Measurements from ENCODE around the gene KLHL17. TPM values are rescaled to one million over a fixed set of nuclear protein-coding genes. Genes with fewer than 3 reads are reported as not detected.

The KLHL17 gene
- polyA plus RNA-seq, 1 donor (not counting 4 experiments of a cell fraction or from before 2014, with no cell fraction given), result 6.5 TPM

- no peaks in the 10 kb centered on the region for H3K9me1 ChIP-seq (ENCODE audit: control insufficient read depth, extremely low read depth, insufficient read depth, low read length)
- peaks cover 63% of the 10 kb centered on the region for H3K27me3 ChIP-seq (ENCODE audit: control insufficient read depth, extremely low read depth, insufficient read depth, low read length)
- no peak for DNase-seq (ENCODE audit: low read depth, low spot score)
- H2AFZ ChIP-seq (ENCODE audit: control insufficient read depth, low read length), result no peak overlapping the region
- peak overlapping the region; percentile 4 for H3K9ac ChIP-seq (ENCODE audit: control insufficient read depth, extremely low read depth, insufficient read depth, low read length)
- dilution Hi-C loops (cut with MboI; ENCODE audit: extremely low pct_ligation_motif_present, low sequenced_read_pairs), result no loop called here
- H3K27ac ChIP-seq (ENCODE audit: control insufficient read depth, insufficient read depth, low read length), result no peak overlapping the region
- no peak for FAIRE-seq
- H3K36me3 ChIP-seq (ENCODE audit: control insufficient read depth in 2 of 2, extremely low read depth in 1 of 2, insufficient read depth in 2 of 2, low read length in 2 of 2), result peaks cover 6 to 7% of the 10 kb centered on the region in 2 experiments
- H3K4me3 ChIP-seq (ENCODE audit: control insufficient read depth in 2 of 3, extremely low read depth in 1 of 3, insufficient read depth in 2 of 3, low read depth in 1 of 3, low read length in 3 of 3), result peak overlapping the region in 2 of 3 experiments; percentile 32 to 64
- peak overlapping the region; percentile 69 for H3K4me2 ChIP-seq (ENCODE audit: control insufficient read depth, extremely low read depth, insufficient read depth, low read depth, low read length)
- no peaks in the 10 kb centered on the region for H4K20me1 ChIP-seq (ENCODE audit: control insufficient read depth, extremely low read depth, insufficient read depth, low read length)
- peaks cover 11% of the 10 kb centered on the region for H3K4me1 ChIP-seq (ENCODE audit: control insufficient read depth, extremely low read depth, insufficient read depth, low read length)
- TF ChIP-seq EZH2 (IDR thresholded peaks at IDR 0.05; ENCODE audit: low read length) (peak; percentile 97), CTCF (optimal IDR thresholded peaks at IDR 0.05 in 1 of 3, IDR thresholded peaks at IDR 0.05 in 1 of 3, conservative IDR thresholded peaks at IDR 0.05 in 1 of 3; ENCODE audit: extremely low read depth in 1 of 3, insufficient read depth in 2 of 3, low read length in 3 of 3) (no peak)
- no peaks in the 10 kb centered on the region for H3K9me3 ChIP-seq (ENCODE audit: control insufficient read depth, low read depth, low read length)
- H3K79me2 ChIP-seq (ENCODE audit: control insufficient read depth, insufficient read depth, low read length), result no peaks in the 10 kb centered on the region
These were observed 19.3 kb upstream of the KLHL17 start for GRCh38 chr1:941015-941587.

DNA sequence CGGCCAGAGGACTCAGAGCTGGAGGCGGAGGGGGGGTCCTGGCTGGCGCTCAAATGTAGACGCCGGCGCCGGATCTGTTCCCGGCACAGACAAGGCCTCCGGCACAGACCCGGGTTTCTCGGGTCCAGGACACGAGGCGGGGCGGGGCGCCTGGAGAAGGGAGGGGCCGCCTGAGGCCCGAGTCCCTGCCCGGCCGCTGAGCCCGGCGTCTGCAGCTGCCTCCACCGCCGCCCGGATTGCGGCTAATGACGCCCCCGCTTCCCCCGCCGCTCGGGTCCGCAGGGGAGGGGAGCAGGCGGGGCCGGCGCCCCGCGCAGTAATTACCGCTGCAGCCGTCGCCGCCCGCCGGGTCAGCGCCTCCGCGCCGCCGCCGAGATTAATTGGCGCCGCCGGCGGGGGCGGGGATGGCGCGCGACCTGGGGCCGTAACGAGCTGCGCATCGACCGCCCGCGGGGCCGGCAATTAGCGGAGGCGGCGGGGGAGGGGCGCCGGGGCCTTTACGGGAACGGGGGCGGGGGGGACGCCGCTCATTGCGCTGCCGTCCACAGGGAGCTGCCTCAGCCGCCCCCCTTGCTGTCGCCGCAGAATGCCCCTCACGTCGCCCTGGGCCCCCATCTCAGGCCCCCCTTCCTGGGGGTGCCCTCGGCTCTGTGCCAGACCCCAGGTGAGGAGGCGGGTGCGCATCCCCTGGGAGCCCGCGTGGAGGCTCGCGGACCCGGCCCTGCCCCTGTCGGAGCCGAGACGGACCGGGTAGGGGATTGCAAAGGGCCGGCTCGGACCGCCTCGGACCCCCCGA, 18.6 kb upstream of the KLHL17 start:
- no peaks in the 10 kb centered on the region for H4K20me1 ChIP-seq (ENCODE audit: control insufficient read depth, extremely low read depth, insufficient read depth, low read length)
- dilution Hi-C loops (cut with MboI; ENCODE audit: extremely low pct_ligation_motif_present, low sequenced_read_pairs), result no loop called here
- H3K79me2 ChIP-seq (ENCODE audit: control insufficient read depth, insufficient read depth, low read length), result no peaks in the 10 kb centered on the region
- no peak overlapping the region for H3K9ac ChIP-seq (ENCODE audit: control insufficient read depth, extremely low read depth, insufficient read depth, low read length)
- H3K36me3 ChIP-seq (ENCODE audit: control insufficient read depth in 2 of 2, extremely low read depth in 1 of 2, insufficient read depth in 2 of 2, low read length in 2 of 2), result peaks cover 6 to 11% of the 10 kb centered on the region in 2 experiments
- no peak overlapping the region for H2AFZ ChIP-seq (ENCODE audit: control insufficient read depth, low read length)
- no peak overlapping the region for H3K27ac ChIP-seq (ENCODE audit: control insufficient read depth, insufficient read depth, low read length)
- DNase-seq (ENCODE audit: low read depth, low spot score), result no peak
- no peak for FAIRE-seq
- H3K4me3 ChIP-seq (ENCODE audit: control insufficient read depth in 2 of 3, extremely low read depth in 1 of 3, insufficient read depth in 2 of 3, low read depth in 1 of 3, low read length in 3 of 3), result peak overlapping the region; percentile 3 to 32 (median 27)
- H3K4me1 ChIP-seq (ENCODE audit: control insufficient read depth, extremely low read depth, insufficient read depth, low read length), result peaks cover 11% of the 10 kb centered on the region
- no peak for TF ChIP-seq EZH2 (IDR thresholded peaks at IDR 0.05; ENCODE audit: low read length)
- TF ChIP-seq CTCF (optimal IDR thresholded peaks at IDR 0.05 in 1 of 3, IDR thresholded peaks at IDR 0.05 in 1 of 3, conservative IDR thresholded peaks at IDR 0.05 in 1 of 3; ENCODE audit: extremely low read depth in 1 of 3, insufficient read depth in 2 of 3, low read length in 3 of 3), result no peak
- H3K9me1 ChIP-seq (ENCODE audit: control insufficient read depth, extremely low read depth, insufficient read depth, low read length), result no peaks in the 10 kb centered on the region
- H3K27me3 ChIP-seq (ENCODE audit: control insufficient read depth, extremely low read depth, insufficient read depth, low read length), result peaks cover 56% of the 10 kb centered on the region
- H3K9me3 ChIP-seq (ENCODE audit: control insufficient read depth, low read depth, low read length), result no peaks in the 10 kb centered on the region
- H3K4me2 ChIP-seq (ENCODE audit: control insufficient read depth, extremely low read depth, insufficient read depth, low read depth, low read length), result peak overlapping the region; percentile 51
